ENCODE results near the gene TOP2B. TPM values are rescaled to one million over a fixed set of nuclear protein-coding genes. Genes with fewer than 3 reads are reported as not detected.

TOP2B gene
- total RNA-seq, 6 experiments from 2014 or later, result 69.9 to 97.1 (median 88.5) TPM

GRCh38 chr3:25587094-25587493 lies 77.6 kb downstream of the TOP2B start:
- H3K4me3 Mint-ChIP-seq, result no peak overlapping the region
- no peak for DNase-seq
- H3K27me3 Mint-ChIP-seq (ENCODE audit: insufficient read depth), result peaks cover 3% of the 10 kb centered on the region; the same call in 1 of the 2 replicates
- peaks cover 6% of the 10 kb centered on the region for H3K36me3 Mint-ChIP-seq (ENCODE audit: low read depth)
- H3K9me3 Mint-ChIP-seq, result no peaks in the 10 kb centered on the region
- H3K27ac Mint-ChIP-seq, result no peak overlapping the region
- peaks cover 71% of the 10 kb centered on the region for H3K4me1 Mint-ChIP-seq (ENCODE audit: low read depth)
- no peak for TF ChIP-seq CTCF (IDR thresholded peaks at IDR 0.05)

- Mint-ChIP-seq H3K4me1 (ENCODE audit: low read depth) (peaks cover 71% of the 10 kb centered on the region), H3K36me3 (ENCODE audit: low read depth) (peaks cover 6% of the 10 kb centered on the region), H3K27me3 (ENCODE audit: insufficient read depth) (peaks cover 3% of the 10 kb centered on the region; the same call in 1 of the 2 replicates), H3K4me3 (no peak overlapping the region), H3K9me3 (no peaks in the 10 kb centered on the region), H3K27ac (no peak overlapping the region)
- no peak for TF ChIP-seq CTCF (IDR thresholded peaks at IDR 0.05)
- no peak for DNase-seq
Measured at GRCh38 chr3:25586553-25586952, 78.2 kb downstream of the TOP2B start.

- Mint-ChIP-seq H3K27me3 (ENCODE audit: insufficient read depth) (peaks cover 3% of the 10 kb centered on the region; the same call in 1 of the 2 replicates), H3K4me1 (ENCODE audit: low read depth) (peaks cover 76% of the 10 kb centered on the region), H3K4me3 (no peak overlapping the region), H3K27ac (no peak overlapping the region), H3K36me3 (ENCODE audit: low read depth) (peaks cover 6% of the 10 kb centered on the region), H3K9me3 (no peaks in the 10 kb centered on the region)
- no peak for TF ChIP-seq CTCF (IDR thresholded peaks at IDR 0.05)
- no peak for DNase-seq
Measured at GRCh38 chr3:25586167-25586505, 78.6 kb downstream of the TOP2B start.

- no peak for DNase-seq
- Mint-ChIP-seq H3K9me3 (no peaks in the 10 kb centered on the region), H3K4me1 (ENCODE audit: low read depth) (peaks cover 80% of the 10 kb centered on the region), H3K4me3 (no peak overlapping the region), H3K27me3 (ENCODE audit: insufficient read depth) (peaks cover 3% of the 10 kb centered on the region; the same call in 1 of the 2 replicates), H3K27ac (no peak overlapping the region), H3K36me3 (ENCODE audit: low read depth) (peaks cover 6% of the 10 kb centered on the region)
- no peak for TF ChIP-seq CTCF (IDR thresholded peaks at IDR 0.05)
Measured at GRCh38 chr3:25585361-25586166, 79.1 kb downstream of the TOP2B start.

GRCh38 chr3:25584011-25584789 lies 80.5 kb downstream of the TOP2B start:
- Mint-ChIP-seq H3K9me3 (no peaks in the 10 kb centered on the region), H3K27me3 (ENCODE audit: insufficient read depth) (peaks cover 3% of the 10 kb centered on the region), H3K27ac (no peak overlapping the region; the same call in 1 of the 2 replicates), H3K4me1 (ENCODE audit: low read depth) (peaks cover 72% of the 10 kb centered on the region), H3K36me3 (ENCODE audit: low read depth) (peaks cover 6% of the 10 kb centered on the region), H3K4me3 (no peak overlapping the region)
- DNase-seq, result no peak
- no peak for TF ChIP-seq CTCF (IDR thresholded peaks at IDR 0.05)

Data from HFFc6 (cell line).